GM18499 (cell line): ENCODE data around the gene SMIM44.

Experiments
- ATAC-seq: cut with Tn5 transposase; IDR thresholded peaks from one replicate; pipeline ENCODE4 v1.9.1; 2021; ENCODE audit warnings: moderate number of reproducible peaks; ENCODE audit not compliant: insufficient read depth, unreplicated experiment

SMIM44 gene

DNA sequence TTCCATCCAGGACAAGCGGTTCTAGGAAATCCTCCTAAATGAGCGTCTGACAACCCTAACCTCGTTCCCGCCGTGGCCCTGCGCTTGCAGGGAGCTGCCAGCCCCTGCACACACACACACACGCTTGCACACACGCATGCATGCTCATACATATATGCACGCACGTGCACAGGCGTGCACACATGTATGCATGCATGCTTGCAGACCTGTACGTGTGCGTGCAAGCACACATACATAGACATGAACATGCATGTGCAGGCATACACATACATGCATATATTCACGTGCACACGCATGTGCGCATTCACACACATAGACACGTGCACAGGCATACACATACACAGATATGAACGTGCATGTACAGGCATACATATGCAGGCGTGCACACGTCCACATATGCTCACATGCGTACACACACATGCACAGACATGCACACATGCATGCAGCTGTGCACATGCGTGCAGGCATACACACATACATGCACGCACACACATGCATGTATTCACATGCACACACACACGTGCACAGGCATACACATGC, 38.5 kb downstream of the SMIM44 start:
- no peak for ATAC-seq

DNA sequence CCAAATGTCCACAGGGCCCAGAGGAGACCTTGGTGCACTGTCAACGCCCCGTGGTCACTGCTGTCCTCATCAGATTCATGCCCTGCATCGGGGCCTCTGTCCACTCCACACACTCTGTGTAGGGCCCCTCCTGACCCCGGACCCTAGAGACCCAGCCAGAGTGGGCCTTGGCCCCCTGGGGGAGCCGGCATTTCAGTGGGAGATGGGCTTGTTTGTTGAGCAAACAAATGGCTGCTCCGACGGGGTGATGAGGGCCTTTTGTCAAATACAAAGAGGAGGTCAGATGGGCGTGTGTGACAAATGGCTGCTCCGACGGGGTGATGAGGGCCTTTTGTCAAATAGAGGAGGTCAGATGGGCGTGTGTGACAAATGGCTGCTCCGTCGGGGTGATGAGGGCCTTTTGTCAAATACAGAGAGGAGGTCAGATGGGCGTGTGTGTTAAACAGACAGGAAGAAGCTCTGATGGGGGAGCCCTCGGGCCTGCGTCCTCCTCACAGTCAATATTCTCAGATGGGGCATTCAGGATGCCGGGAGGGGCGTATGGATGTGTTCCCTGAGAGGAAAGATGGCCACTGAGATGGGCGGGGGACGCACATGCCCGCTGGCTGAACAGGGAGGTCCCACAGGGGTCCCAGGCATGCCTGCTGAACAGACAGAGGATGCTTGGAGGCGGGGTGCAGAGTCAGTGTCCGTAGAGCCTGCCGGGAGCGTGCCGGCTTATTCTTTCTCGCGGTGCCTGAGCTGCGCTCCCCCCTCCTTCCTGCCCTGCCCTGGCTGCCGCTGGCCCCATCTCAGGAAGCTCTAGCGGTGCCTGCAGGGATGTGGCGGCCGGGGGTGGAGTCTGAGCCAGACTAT, 39.2 kb downstream of the SMIM44 start:
- no peak for ATAC-seq

DNA sequence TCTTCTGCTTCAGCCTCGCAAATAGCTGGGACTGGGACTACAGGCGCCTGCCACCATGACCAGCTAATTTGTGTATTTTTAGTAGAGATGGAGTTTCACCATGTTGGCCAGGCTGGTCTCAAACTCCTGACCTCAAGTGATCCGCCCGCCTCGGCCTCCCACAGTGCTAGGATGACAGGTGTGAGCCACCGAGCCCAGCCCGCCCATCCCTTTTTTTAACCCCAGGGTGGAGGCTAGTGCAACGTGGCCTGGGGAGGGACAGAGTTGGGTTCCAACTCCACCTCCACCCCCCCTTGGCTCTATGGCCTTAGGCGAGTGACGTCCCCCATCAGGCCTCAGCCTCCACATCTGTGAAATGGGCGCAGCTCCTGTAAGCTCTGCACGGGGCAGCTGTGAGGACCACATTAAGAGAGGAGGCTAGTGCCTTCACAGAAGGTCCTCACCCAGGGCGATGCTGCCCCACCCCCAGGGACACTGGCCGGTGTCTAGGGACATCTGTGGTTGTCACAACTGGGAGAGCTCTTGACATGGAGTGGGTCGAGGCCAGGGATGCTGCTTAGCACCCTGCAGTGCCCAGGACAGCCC, 40.7 kb downstream of the SMIM44 start:
- ATAC-seq = no peak

DNA sequence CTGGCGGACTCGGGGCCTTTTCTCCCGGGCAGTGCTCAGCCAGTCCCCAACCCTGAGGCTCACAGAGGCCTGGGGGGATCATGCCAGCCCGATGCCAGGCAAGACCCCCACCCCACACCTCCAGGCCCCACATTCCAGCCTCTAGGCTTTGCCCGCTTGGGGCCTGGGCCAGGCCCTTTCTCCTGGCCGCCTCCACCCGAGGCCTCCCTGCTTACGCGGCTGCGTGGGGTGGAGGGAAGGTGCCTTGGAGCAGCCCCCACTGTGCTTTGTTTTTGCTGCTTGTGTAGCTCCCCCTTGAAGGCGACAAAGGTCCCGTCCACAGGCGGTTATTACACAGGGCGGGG, 41.3 kb downstream of the SMIM44 start:
- no peak for ATAC-seq

DNA sequence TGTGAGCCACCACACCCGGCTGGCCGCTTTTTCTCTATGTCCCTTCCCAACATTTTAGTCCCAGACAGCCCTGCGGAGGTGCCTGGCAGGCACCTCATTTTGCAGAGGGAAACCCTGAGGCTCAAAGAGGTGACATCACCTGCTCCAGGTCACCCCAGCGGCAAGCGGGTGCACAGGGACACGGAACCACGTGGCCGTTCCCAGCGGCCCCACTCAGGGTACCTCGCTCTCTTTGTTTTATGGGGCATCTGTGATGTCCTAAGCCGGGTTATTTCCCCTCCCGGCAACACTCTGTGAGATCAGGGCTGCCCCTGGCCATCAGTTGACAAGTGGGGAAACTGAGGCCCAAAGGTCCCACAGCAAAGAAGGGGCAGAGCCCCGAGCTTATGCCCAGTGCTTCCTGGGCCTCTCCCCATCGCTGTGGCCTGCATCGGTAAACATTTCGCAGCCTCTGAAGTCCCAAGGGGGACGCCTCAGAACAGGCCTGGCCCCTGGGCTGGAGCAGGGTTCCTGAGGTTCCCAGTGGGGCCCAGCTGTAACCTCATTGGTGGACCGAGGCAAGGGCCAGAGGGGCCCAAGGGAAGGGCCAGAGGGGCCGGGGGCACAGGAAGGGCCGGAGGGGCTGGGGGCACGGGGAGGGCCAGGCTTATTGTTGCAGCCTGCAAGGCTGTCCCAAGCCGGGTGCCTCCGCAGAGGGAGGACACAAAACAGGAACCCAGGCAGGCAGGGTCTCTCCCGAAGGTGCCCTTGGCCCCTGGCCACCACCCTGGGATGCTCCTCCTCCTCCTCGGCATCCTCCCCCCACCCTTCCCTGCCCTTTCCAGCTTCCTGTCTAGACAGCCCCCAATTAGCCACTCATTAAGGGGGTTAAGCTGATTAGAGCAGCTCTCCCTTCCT, 41.9 kb downstream of the SMIM44 start:
- no peak for ATAC-seq

DNA sequence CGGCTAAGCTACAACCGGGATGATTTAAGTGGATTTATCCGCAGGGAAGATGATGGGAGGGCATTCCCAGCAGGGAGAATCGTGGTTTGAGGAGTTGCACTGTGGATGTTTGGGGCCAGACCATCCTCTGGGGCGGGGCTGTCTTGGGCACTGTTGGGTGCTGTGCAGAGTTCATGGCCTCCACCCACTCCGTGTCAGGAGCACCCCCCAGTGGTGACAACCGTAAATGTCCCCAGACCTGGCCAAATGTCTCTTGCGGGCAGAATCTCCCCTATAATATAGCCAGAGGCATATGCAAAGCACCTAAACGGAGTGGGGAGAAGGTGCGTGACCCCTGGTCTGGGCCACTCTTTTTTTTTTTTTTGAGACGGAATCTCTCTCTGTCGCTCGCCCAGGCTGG, 43.2 kb downstream of the SMIM44 start:
- ATAC-seq = no peak

DNA sequence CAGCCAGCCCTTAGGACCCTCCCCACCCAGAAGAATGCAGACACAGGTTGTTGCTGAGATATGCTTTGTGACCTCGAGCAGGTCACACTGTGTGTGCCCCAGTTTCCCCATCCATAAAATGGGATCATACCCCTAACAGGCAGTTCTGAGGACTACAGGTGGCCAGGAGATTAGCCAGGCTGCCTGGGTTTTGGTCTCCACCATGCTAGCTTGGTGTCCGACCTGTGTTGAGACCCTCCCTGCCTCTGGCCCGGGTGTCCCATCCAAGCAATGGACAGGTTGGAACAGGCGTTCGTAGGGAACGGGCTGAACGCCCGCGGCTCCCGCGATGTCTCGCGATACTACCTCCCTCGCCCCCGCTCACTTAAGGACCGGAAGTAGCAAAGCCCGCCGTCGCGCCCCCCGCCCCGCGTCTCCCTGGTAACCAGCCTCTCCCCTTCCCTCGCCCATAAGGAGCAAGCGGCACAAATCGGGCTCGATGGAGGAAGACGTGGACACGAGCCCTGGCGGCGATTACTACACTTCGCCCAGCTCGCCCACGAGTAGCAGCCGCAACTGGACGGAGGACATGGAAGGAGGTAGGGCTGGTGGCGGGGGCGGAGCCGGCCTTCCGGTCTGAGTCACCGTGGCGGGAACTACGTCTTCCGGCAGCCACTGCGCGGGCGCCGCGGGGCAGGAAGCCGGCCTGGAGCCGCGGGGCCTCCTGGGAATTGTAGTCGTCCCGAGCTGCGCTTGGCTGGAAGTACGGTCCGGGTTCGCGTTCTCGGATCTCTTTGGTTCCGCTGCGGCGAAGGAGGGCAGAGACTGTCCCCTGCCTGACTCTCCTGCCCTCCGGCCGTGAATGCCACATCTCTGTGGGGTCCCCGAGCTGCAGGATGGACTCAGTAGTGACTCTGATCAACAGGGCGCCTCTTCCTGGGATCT, 48.3 kb downstream of the SMIM44 start:
- no peak for ATAC-seq

DNA sequence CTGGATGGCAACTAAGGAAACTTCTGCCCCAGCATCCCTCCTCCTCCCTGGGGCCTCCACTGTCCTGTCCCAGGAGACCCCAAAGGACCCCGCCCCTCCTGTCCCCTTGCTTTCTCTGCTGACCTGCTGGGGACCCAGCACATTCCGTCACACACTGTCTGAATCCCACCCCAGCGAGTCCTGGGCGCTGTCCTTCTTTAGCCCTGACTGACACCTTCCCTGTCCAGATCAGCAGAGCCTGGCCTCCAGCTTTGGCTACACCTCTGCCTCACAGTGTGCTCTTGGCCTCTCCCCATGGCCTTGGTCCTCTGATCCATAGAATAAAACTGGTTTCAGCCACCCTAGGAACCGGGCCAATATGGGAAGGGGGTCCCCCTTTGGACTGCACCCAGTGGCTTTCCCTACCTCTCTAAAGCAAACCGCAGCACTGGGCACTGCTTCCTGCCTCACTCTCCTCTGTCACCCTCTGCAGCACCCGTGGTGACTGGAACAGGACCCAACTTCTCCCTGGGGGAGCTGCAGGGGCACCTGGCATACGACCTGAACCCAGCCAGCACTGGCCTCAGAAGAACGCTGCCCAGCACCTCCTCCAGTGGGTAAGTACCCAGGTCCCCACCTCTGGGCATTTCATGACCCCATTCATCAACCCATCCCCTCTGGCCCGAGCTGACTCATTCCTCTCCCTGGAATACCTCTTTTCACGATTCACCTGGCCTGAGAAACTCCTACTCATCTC, 49.3 kb downstream of the SMIM44 start:
- ATAC-seq = no peak

DNA sequence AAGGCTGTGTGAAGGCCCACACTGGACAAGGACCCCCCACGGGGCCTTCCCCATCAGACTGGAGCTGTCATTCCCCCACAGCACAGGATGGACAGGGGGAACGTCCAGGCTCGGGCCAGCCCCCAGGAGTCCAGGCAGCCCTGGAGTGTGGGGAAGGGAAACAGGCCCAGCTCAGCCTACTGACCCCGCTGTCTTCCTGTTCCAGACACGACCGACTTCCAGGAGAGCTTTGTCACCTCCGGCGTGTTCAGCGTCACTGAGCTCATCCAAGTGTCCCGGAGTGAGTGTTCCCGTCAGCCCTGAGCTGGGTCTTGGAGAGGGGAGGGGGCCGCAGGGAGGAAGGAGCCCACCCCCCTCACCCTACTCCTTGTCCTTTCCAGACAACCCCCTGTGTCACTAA, 49.9 kb downstream of the SMIM44 start:
- ATAC-seq = no peak
